ENCODE results near the gene CNTNAP5. TPM values are rescaled to one million over a fixed set of nuclear protein-coding genes. Genes with fewer than 3 reads are reported as not detected.

Gene CNTNAP5
- total RNA-seq, 1 experiment from 2014 or later: not detected

DNA sequence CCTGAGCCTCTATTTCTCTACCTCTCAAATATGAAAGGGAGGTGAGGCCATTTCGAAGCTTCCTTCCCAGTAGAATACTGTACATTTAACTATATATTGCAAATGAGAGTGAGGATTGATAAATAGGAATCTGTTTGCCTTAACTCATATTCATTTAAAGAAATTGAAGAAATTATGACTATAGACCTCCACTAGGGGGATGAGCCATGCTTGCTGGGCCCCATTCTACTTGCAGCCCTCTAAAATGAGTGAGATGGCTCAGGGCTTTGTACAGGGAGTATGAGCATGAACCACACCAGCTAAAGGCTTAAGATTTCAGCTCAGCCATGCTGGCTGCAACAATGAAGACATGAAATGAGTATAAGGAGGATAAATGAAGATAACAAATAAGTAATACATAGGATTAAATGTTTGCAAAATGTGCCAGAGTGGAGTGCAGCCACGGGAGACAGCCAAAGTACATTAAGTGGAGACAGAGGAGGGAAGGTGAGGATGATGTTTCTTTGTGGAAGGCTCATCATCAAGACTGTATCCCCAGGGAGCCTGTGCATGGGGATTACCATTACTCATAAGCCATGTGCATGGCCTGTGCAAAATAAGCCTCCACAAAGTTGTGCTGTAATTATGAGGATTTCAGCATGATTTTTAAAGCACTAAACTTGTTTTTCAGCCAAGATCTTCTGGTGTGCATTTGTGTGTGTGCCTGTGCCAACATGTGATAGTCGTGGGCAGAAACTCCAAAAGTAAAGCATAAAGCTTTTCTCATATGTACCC lies 300.8 kb downstream of the CNTNAP5 start:
- Histone ChIP-seq H3K4me1 (ENCODE audit: control insufficient read depth, insufficient read depth, low read length) (no peaks in the 10 kb centered on the region), H3K4me3 (ENCODE audit: low read depth in 2 of 2, low read length in 2 of 2) (no peak overlapping the region), H3K27ac (ENCODE audit: low read length) (no peak overlapping the region), H3K9me3 (ENCODE audit: control insufficient read depth, insufficient read depth, low read depth, low read length) (no peaks in the 10 kb centered on the region), H3K36me3 (ENCODE audit: control insufficient read depth, insufficient read depth, low read length) (no peaks in the 10 kb centered on the region), H3K27me3 (ENCODE audit: control insufficient read depth, insufficient read depth, low read length) (no peaks in the 10 kb centered on the region)
- intact Hi-C loops (cut with micrococcal nuclease; ENCODE audit: unreplicated experiment): no loop called here
- TF ChIP-seq, protein P1, sequence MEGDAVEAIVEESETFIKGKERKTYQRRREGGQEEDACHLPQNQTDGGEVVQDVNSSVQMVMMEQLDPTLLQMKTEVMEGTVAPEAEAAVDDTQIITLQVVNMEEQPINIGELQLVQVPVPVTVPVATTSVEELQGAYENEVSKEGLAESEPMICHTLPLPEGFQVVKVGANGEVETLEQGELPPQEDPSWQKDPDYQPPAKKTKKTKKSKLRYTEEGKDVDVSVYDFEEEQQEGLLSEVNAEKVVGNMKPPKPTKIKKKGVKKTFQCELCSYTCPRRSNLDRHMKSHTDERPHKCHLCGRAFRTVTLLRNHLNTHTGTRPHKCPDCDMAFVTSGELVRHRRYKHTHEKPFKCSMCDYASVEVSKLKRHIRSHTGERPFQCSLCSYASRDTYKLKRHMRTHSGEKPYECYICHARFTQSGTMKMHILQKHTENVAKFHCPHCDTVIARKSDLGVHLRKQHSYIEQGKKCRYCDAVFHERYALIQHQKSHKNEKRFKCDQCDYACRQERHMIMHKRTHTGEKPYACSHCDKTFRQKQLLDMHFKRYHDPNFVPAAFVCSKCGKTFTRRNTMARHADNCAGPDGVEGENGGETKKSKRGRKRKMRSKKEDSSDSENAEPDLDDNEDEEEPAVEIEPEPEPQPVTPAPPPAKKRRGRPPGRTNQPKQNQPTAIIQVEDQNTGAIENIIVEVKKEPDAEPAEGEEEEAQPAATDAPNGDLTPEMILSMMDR (IDR thresholded peaks at IDR 0.05): peak; percentile 39
- TF ChIP-seq TCF7L2 (IDR thresholded peaks at IDR 0.05; ENCODE audit: low read depth, low read length): no peak
- no peak for TF ChIP-seq POLR2AphosphoS5 (IDR thresholded peaks at IDR 0.05; ENCODE audit: low read depth, low read length)
- TF ChIP-seq SIN3A (IDR thresholded peaks at IDR 0.05; ENCODE audit: borderline replicate concordance, insufficient read depth, low read depth, low read length): no peak
- TF ChIP-seq, protein P2, sequence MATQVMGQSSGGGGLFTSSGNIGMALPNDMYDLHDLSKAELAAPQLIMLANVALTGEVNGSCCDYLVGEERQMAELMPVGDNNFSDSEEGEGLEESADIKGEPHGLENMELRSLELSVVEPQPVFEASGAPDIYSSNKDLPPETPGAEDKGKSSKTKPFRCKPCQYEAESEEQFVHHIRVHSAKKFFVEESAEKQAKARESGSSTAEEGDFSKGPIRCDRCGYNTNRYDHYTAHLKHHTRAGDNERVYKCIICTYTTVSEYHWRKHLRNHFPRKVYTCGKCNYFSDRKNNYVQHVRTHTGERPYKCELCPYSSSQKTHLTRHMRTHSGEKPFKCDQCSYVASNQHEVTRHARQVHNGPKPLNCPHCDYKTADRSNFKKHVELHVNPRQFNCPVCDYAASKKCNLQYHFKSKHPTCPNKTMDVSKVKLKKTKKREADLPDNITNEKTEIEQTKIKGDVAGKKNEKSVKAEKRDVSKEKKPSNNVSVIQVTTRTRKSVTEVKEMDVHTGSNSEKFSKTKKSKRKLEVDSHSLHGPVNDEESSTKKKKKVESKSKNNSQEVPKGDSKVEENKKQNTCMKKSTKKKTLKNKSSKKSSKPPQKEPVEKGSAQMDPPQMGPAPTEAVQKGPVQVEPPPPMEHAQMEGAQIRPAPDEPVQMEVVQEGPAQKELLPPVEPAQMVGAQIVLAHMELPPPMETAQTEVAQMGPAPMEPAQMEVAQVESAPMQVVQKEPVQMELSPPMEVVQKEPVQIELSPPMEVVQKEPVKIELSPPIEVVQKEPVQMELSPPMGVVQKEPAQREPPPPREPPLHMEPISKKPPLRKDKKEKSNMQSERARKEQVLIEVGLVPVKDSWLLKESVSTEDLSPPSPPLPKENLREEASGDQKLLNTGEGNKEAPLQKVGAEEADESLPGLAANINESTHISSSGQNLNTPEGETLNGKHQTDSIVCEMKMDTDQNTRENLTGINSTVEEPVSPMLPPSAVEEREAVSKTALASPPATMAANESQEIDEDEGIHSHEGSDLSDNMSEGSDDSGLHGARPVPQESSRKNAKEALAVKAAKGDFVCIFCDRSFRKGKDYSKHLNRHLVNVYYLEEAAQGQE (IDR thresholded peaks at IDR 0.05; ENCODE audit: insufficient read depth in 1 of 2, low read depth in 2 of 2, low read length in 1 of 2): no peak
- ChIA-PET POLR2A (no interaction called here), CTCF (no interaction called here)
- no peak for DNase-seq (ENCODE audit: low read depth, low spot score)
- in situ Hi-C loops (cut with HindIII; ENCODE audit: low pct_unique_long_range_greater_than_20kb, low sequenced_read_pairs): no loop called here
- BruUV-seq (replicated peaks): no TSS peak
- no peak for ATAC-seq

DNA sequence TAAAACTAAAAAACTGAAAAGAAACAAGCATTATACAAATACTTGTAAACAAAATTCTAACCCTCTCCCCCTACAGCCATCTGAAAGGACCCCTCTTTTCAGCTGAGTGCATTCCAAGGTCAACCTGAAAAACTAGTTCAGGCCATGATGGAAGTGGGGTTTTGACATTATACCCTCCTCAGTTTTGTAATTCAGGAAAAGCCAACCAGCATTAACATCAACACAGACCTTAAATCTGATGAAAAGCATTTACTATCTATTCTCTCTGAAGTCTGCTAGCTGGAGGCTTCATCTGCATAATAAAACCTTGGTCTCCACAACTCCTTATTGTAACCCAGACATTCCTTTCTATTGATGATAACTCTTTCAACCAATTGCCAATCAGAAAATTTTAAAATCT lies 302.2 kb downstream of the CNTNAP5 start:
- no peaks in the 10 kb centered on the region for H3K9me3 ChIP-seq (ENCODE audit: control insufficient read depth, insufficient read depth, low read depth, low read length)
- H3K27ac ChIP-seq (ENCODE audit: low read length): no peak overlapping the region
- no peaks in the 10 kb centered on the region for H3K36me3 ChIP-seq (ENCODE audit: control insufficient read depth, insufficient read depth, low read length)
- intact Hi-C loops (cut with micrococcal nuclease; ENCODE audit: unreplicated experiment): no loop called here
- H3K4me1 ChIP-seq (ENCODE audit: control insufficient read depth, insufficient read depth, low read length): no peaks in the 10 kb centered on the region
- ATAC-seq: no peak
- H3K27me3 ChIP-seq (ENCODE audit: control insufficient read depth, insufficient read depth, low read length): no peaks in the 10 kb centered on the region
- no peak overlapping the region for H3K4me3 ChIP-seq (ENCODE audit: low read depth in 2 of 2, low read length in 2 of 2)
- in situ Hi-C loops (cut with HindIII; ENCODE audit: low pct_unique_long_range_greater_than_20kb, low sequenced_read_pairs): no loop called here
- DNase-seq (ENCODE audit: low read depth, low spot score): no peak
- CTCF ChIA-PET: interaction anchor here (0.6 kb wide), 1 partner anchor 25 kb away, joined by 7 read pairs; no protein-coding TSS in a partner anchor
- no TSS peak for BruUV-seq (replicated peaks)
- POLR2A ChIA-PET: no interaction called here
- TF ChIP-seq SIN3A (IDR thresholded peaks at IDR 0.05; ENCODE audit: borderline replicate concordance, insufficient read depth, low read depth, low read length) (no peak), TCF7L2 (IDR thresholded peaks at IDR 0.05; ENCODE audit: low read depth, low read length) (no peak), POLR2AphosphoS5 (IDR thresholded peaks at IDR 0.05; ENCODE audit: low read depth, low read length) (no peak)
- TF ChIP-seq, protein P2 (IDR thresholded peaks at IDR 0.05; ENCODE audit: insufficient read depth in 1 of 2, low read depth in 2 of 2, low read length in 1 of 2): no peak
- TF ChIP-seq, protein P1 (IDR thresholded peaks at IDR 0.05): no peak
